Measurements from ENCODE around the gene NTPCR.

- TF ChIP-seq CTCF (IDR thresholded peaks at IDR 0.05) = no peak
- TF ChIP-seq POLR2A (IDR thresholded peaks at IDR 0.05) = no peak
- no peak for TF ChIP-seq POLR2AphosphoS5 (IDR thresholded peaks at IDR 0.05)
Observed at GRCh38 chr1:233033361-233033760, 83.0 kb downstream of the NTPCR start.

Data from transverse colon (tissue), 4 donors.